Central memory CD4-positive, alpha-beta T cell (primary cell): ENCODE results near the gene KRTAP5-10.
"Not testable (repeated sequence)": the region's sequence is repeated elsewhere in the genome, so short reads cannot be mapped to it uniquely, and the experiment has no call there.

Source experiments
- DNase-seq: peaks from one replicate; pipeline ENCODE4 v3.0.0; 2022
- total RNA-seq, 3 experiments: gene quantifications; one replicate each; lab custom pipeline; 2026; lab: John Stamatoyannopoulos, UW

KRTAP5-10 gene
- total RNA-seq, result 0 reads per million in 3 experiments

GRCh38 chr11:71565263-71565662 lies at the start of gene KRTAP5-10:
Gene KRTAP5-10 (plus strand): TSS chr11:71565563. CDS start chr11:71565588, 25 bp downstream.
- DNase-seq, result no peak

- DNase-seq, result no peak
Measured at GRCh38 chr11:71518506-71519471, 46.6 kb upstream of the KRTAP5-10 start.

GRCh38 chr11:71519546-71519945 lies 45.8 kb upstream of the KRTAP5-10 start:
- DNase-seq, result no peak

GRCh38 chr11:71525188-71525937 lies 40.0 kb upstream of the KRTAP5-10 start:
- DNase-seq, result no peak

- DNase-seq, result no peak
Measured at GRCh38 chr11:71525938-71526495, 39.3 kb upstream of the KRTAP5-10 start.

GRCh38 chr11:71526796-71527575 lies 38.4 kb upstream of the KRTAP5-10 start, which contains the start of gene KRTAP5-7:
Gene KRTAP5-7 (plus strand): TSS chr11:71527267. CDS start chr11:71527301, 34 bp downstream.
- DNase-seq, result not testable (repeated sequence)

GRCh38 chr11:71527576-71528210 lies 37.7 kb upstream of the KRTAP5-10 start:
- DNase-seq, result no peak

GRCh38 chr11:71530602-71531001 lies 34.8 kb upstream of the KRTAP5-10 start:
- no peak for DNase-seq

- DNase-seq, result no peak
Measured at GRCh38 chr11:71532036-71532610, 33.2 kb upstream of the KRTAP5-10 start.

GRCh38 chr11:71534711-71535608 lies 30.4 kb upstream of the KRTAP5-10 start:
- DNase-seq, result not testable (repeated sequence)

- no peak for DNase-seq
Measured at GRCh38 chr11:71535825-71536224, 29.5 kb upstream of the KRTAP5-10 start.

- no peak for DNase-seq
Measured at GRCh38 chr11:71537537-71537936, 27.8 kb upstream of the KRTAP5-10 start.

- not testable (repeated sequence) for DNase-seq
Measured at GRCh38 chr11:71537977-71538665, 27.2 kb upstream of the KRTAP5-10 start, which contains the start of gene KRTAP5-8. Gene KRTAP5-8 (plus strand): TSS chr11:71538025. CDS start chr11:71538056, 31 bp downstream.

GRCh38 chr11:71538666-71538990 lies 26.7 kb upstream of the KRTAP5-10 start:
- no peak for DNase-seq

- DNase-seq, result no peak
Measured at GRCh38 chr11:71539017-71539416, 26.3 kb upstream of the KRTAP5-10 start.

- DNase-seq, result not testable (repeated sequence)
Measured at GRCh38 chr11:71539971-71540370, 25.4 kb upstream of the KRTAP5-10 start.

GRCh38 chr11:71540521-71541304 lies 24.6 kb upstream of the KRTAP5-10 start:
- not testable (repeated sequence) for DNase-seq

GRCh38 chr11:71542382-71542781 lies 23.0 kb upstream of the KRTAP5-10 start:
- no peak for DNase-seq
